ENCODE measurements around the gene RTN4R. TPM values are rescaled to one million over a fixed set of nuclear protein-coding genes. Genes with fewer than 3 reads are reported as not detected.

Gene RTN4R
- total RNA-seq, 6 donors from 2014 or later: 2.6 to 13.0 (median 9.0) TPM

- H3K9me3 ChIP-seq: no peaks in the 10 kb centered on the region
- no peaks in the 10 kb centered on the region for H3K36me3 ChIP-seq
- no peak overlapping the region for H3K4me3 ChIP-seq
- ATAC-seq (ENCODE audit: low FRiP score in 2 of 2) (no peak), DNase-seq (peak in 1 of 2 donors; percentile 47)
- peak overlapping the region in 2 of 4 donors; percentile 13 to 39 for H3K27ac ChIP-seq
- TF ChIP-seq POLR2AphosphoS5 (IDR thresholded peaks at IDR 0.05) (no peak), EP300 (IDR thresholded peaks at IDR 0.05) (no peak), POLR2A (IDR thresholded peaks at IDR 0.05) (no peak), CTCF (IDR thresholded peaks at IDR 0.05) (no peak)
- H3K4me1 ChIP-seq: peaks cover 20 to 44% (median 22%) of the 10 kb centered on the region in 4 donors
- no peaks in the 10 kb centered on the region for H3K27me3 ChIP-seq
- 86 to 89% methylated on average over 6 to 12 of the region's 14 CpGs for WGBS, 2 donors
Measured at GRCh38 chr22:20245577-20246367, 22.3 kb downstream of the RTN4R start.

- Histone ChIP-seq H3K36me3 (no peaks in the 10 kb centered on the region), H3K27me3 (no peaks in the 10 kb centered on the region), H3K4me1 (peaks cover 28 to 51% (median 29%) of the 10 kb centered on the region in 4 donors), H3K9me3 (no peaks in the 10 kb centered on the region), H3K4me3 (no peak overlapping the region), H3K27ac (peak overlapping the region in 2 of 4 donors; percentile 13 to 39)
- DNase-seq: peak in 1 of 2 donors; percentile 52
- 57 to 80% methylated on average over 7 to 24 of the region's 24 CpGs for WGBS, 2 donors
- no peak for TF ChIP-seq CTCF (IDR thresholded peaks at IDR 0.05)
- no peak for TF ChIP-seq POLR2A (IDR thresholded peaks at IDR 0.05)
- TF ChIP-seq EP300 (IDR thresholded peaks at IDR 0.05): no peak
- no peak for TF ChIP-seq POLR2AphosphoS5 (IDR thresholded peaks at IDR 0.05)
- no peak for ATAC-seq (ENCODE audit: low FRiP score in 2 of 2)
Measured at GRCh38 chr22:20244691-20245576, 23.2 kb downstream of the RTN4R start.

- ATAC-seq (ENCODE audit: low FRiP score in 2 of 2): no peak
- no peaks in the 10 kb centered on the region for H3K36me3 ChIP-seq
- peaks cover 29 to 51% (median 35%) of the 10 kb centered on the region in 4 donors for H3K4me1 ChIP-seq
- peak overlapping the region in 1 of 4 donors; percentile 39 for H3K27ac ChIP-seq
- DNase-seq: peak in 1 of 2 donors; percentile 76
- no peak overlapping the region for H3K4me3 ChIP-seq
- 67 to 76% methylated on average over 1 to 9 of the region's 10 CpGs for WGBS, 2 donors
- H3K27me3 ChIP-seq: no peaks in the 10 kb centered on the region
- TF ChIP-seq POLR2A (IDR thresholded peaks at IDR 0.05): no peak
- no peak for TF ChIP-seq CTCF (IDR thresholded peaks at IDR 0.05)
- no peak for TF ChIP-seq EP300 (IDR thresholded peaks at IDR 0.05)
- no peak for TF ChIP-seq POLR2AphosphoS5 (IDR thresholded peaks at IDR 0.05)
- H3K9me3 ChIP-seq: no peaks in the 10 kb centered on the region
Measured at GRCh38 chr22:20244250-20244648, 23.9 kb downstream of the RTN4R start.

GRCh38 chr22:20243537-20244249 is 24.4 kb downstream of the RTN4R start:
- H3K27ac ChIP-seq: peak overlapping the region in 1 of 4 donors; percentile 49
- 21% methylated on average over 16 of the region's 16 CpGs; no CpG with 5 or more reads in 1 of the 2 donors for WGBS, 2 donors
- peak; percentile 64 to 79 for ATAC-seq (ENCODE audit: low FRiP score in 2 of 2)

More at GRCh38 chr22:20243537-20244249, 24.4 kb downstream of the RTN4R start:
- Histone ChIP-seq H3K4me1 (peaks cover 34 to 56% (median 41%) of the 10 kb centered on the region in 4 donors), H3K36me3 (no peaks in the 10 kb centered on the region), H3K4me3 (peak overlapping the region in 3 of 4 donors; percentile 19 to 35 (median 34)), H3K27me3 (no peaks in the 10 kb centered on the region), H3K9me3 (no peaks in the 10 kb centered on the region)
- TF ChIP-seq POLR2A (IDR thresholded peaks at IDR 0.05) (no peak), EP300 (IDR thresholded peaks at IDR 0.05) (no peak), POLR2AphosphoS5 (IDR thresholded peaks at IDR 0.05) (no peak), CTCF (IDR thresholded peaks at IDR 0.05) (no peak)
- peak; percentile 73 to 76 for DNase-seq

All from upper lobe of left lung (tissue), 6 donors.